Measurements from ENCODE around the gene CBX1.

Gene CBX1

DNA sequence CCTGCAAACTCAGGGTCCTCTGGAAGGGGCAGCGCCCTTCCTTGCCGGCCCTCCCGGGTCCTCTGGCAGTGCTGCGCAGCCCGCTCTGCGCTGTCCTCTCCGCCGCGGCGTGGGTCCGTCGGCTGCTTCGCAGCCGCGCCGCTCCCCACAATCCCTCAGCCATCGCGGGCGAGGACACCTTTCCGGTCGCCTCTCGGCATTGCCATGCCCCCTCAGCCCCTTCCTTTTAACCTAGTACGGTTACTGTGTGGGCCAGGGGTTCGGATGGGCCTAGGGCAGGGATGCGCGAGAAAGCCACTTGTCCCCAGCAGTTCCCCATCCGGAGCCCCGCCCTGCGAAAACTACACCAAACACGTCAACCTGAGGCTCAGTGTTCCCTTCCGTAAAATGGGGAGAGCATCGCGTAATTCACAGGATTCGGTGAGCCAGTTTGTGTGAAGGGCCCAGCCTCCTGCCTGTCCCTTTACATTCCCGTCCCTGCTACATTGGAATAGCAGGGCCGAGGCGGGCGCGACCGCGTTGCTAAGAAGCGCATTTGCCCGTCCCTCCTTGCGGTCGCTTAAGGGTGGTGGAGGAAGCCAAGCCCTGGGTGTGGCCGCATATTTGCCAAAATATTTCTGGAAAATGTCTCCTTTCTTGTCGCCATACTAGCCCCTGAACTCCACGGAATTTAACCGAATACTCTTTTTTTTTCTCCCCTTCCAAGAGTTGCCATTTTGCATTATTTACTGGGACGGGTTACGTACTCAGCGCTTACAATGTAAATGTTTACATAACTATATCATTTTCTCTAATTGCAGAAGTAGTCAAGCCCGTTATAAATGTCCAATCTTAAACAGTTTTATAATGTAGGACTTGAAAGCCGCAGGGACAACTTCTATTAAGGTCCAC is 76.9 kb downstream of the CBX1 start:
- DNase-seq = peak; percentile 62

DNA sequence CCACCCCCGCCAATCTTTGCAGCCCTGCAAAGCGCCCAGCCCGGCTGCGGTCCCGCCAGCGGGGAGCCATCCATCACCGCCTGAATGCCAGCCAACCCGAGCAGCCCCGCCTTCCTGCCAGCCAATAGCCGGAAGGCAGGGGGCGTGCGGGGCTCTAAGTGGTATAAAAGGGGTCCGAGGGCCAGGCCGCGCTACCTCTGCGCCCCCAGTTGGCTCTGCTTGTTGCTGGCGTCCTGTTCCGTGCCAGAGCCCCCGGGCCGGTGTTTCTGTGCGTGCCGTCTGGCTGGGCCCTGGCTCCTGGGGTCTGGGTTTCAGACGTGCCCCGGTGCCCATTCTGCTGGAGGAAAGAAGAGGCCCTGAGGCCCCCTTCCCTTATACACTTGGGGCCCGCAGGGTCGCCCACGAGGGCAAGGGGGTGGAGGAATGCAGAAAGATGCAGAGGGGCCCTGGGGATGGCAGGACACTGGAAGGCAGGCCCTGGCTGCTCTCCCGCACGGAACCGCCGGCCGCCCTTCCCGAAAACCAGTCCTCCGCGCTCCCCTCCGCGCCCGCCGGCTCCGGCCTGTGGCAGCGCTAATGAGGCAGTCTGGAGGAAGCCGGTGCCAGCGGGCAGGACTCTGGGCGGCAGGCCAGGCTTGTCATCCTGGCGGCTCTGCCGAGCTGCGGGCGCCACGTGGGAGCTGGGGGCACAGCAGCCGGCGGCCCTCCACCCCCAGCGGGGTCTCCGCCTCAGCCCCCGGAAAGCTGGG is 77.7 kb downstream of the CBX1 start:
- DNase-seq = peak; percentile 83

- DNase-seq = no peak
Observed at GRCh38 chr17:48022901-48023300, 78.4 kb downstream of the CBX1 start.

- DNase-seq = no peak
Observed at GRCh38 chr17:48021934-48022333, 79.3 kb downstream of the CBX1 start.
